GM19455 (cell line): Measurements from ENCODE around the gene NOTO.

ENCODE experiments used
- ATAC-seq: cut with Tn5 transposase; IDR thresholded peaks from one replicate; pipeline ENCODE4 v1.9.1; 2021; ENCODE audit not compliant: unreplicated experiment

NOTO gene

DNA sequence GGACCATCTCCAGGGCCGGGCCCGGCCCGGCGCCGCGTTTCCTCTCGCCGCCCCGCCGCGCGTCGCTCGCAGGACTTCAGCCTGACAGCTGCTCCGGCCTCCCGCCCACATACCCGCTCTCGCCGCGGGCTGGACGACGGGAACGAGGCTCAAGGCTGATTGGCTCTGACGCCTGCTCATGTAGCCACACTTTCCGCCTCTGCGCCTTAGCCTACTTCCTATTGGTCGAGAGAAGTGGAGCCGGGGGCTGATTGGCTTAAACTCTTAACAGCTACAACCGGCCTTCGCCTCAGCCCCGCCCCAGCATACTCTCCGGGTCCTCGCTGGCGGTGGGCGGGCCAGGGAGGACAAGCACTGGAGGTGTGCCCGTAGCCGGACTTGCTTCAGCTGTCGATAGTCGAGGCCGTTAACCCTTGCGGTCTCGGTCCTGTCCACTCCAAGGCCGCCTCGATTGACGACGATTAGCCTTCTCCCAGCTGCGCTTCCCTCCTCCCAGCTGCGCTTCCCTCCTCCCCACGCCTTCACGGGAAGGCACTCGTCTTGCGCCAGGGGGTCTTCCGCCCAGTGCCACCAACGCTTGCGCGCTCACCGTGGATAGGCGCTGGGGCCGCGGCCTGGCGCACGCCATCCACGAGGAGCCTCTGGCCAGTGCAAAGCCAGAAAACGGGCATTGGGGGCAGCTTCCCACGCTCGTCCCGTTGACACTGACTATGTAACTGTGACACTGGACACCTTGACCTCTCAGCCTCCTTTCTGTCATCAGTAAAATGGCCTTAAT, 31.0 kb downstream of the NOTO start, which contains the start of gene PRADC1:
PRADC1 (minus strand) TSS at position 86 of the 778 bp plus-strand sequence; CDS start at position 7, 79 bp downstream.
- peak; percentile 86 for ATAC-seq

- peak; percentile 67 for ATAC-seq
Observed at GRCh38 chr2:73233932-73234832, 31.8 kb downstream of the NOTO start, which contains the start of gene CCT7. TSS of gene CCT7 (plus strand) at chr2:73234308. CDS start at chr2:73234379, 71 bp downstream.

DNA sequence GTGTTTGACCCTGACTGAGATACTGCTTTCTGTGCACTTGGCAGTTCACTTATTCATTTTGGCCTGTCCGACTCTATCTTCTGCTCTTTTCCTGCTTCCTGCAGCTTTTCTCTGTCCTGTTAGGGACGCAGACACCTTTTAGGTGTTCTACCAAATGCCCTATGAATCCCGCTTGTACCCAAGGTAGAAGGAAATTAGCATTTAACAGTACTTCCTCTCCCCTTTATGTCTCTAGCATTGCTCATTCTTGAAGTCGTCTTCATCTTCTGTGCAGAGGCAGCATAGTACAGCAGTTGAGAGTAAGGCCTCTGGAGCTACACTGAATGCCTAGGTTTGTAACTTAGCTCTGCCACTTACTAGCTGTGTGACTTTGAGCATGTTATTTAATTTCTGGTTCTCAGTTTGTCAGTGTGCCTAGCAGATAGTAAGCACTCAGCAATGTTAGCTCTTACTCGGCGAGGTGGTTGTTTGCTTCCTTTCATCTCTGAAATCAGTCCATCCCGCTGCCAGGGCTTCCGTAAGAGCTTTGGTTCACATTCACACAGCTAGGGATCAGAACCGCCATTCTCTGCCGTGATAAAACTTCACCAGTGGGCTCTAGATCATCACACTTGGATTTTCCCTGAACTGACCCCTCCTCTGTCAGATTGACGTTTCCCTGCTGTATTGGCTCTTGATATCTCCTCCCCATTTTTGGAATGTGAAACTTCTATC, 33.1 kb downstream of the NOTO start:
- no peak for ATAC-seq

GRCh38 chr2:73237168-73237567, 34.8 kb downstream of the NOTO start:
- ATAC-seq = no peak

DNA sequence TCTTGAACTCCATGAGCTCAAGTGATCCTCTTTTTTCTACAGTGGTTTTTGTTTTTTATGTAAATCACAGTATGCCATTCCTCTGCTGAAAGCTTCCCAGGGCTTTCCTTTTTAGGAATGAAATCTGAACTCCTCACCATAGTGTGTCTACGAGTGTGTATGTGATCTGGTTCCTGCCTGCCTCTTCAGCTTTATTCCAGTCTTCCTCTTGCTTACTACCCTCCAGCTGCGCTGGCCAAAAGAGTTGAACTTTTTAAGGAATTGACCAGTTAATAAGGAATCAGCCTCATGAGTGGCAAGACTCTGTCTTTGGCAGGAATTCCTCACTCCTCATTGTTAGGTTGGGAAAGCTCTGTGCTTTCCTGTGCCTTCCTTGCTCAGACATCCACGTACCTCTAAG, 35.8 kb downstream of the NOTO start:
- ATAC-seq = no peak

GRCh38 chr2:73238976-73239375, 36.6 kb downstream of the NOTO start:
- no peak for ATAC-seq

GRCh38 chr2:73239776-73240175, 37.4 kb downstream of the NOTO start:
- ATAC-seq = no peak

DNA sequence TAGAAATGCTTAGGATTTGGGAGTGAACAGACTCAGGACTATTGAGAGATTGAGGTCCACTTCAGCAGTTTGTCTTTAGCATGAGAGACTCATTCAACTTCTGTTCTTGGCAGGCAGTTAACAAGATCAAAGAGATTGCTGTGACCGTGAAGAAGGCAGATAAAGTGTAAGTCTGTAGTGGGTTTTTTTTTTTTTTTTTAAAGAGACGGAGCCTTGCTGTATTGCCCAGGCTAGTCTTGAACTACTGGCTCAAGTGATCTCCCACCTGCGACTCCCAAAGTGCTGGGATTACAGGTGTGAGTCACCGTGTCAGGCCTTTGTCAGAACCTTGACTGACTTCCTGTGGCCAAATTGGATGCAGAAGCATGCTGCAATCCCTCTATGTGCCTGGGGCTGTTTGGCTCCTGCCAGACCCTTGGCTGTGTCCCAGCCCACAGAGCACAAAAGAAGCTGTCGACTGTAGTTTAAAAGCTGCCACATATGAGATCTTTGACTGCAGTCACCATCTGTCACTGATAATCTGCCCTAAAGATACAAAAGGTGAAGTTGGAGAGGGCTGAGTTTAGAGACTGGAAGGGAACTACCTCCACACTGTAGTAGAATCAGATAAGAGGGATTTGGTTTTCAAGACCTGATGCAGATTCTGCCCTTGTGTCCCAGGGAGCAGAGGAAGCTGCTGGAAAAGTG, 41.7 kb downstream of the NOTO start:
- no peak for ATAC-seq

DNA sequence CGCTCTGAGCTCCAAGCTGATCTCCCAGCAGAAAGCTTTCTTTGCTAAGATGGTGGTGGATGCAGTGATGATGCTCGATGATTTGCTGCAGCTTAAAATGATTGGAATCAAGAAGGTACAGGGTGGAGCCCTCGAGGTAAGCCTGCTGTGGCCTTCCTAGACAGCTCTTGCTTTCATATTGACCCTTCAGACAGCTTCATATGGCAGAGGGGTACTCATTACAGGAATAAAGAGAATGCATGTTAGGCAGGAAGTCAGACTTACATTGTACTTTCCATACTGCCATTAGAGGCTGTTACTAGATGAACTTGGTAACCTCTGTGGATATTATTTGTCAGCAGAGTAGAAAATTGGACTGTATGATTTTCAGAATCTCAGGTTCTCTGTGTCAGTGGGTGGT, 42.2 kb downstream of the NOTO start:
- ATAC-seq = no peak

GRCh38 chr2:73246850-73247249, 44.5 kb downstream of the NOTO start:
- no peak for ATAC-seq

DNA sequence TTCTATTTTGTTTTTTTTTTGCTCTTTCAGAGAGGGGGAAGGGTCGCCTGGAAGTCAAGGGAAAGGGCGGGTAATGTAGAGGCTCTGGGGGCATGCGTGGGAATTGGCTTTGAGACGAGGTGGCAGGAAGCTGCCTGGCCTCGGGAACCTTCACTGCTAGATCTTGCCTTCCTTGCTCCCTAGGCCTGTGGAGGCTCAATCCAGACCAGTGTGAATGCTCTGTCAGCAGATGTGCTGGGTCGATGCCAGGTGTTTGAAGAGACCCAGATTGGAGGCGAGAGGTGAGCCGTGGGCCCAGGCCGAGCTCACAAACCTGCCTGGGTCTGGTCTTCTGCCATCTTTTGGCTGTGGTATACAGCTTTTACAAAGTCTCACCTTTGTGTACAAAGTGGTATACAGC, 47.3 kb downstream of the NOTO start:
- no peak for ATAC-seq

- no peak for ATAC-seq
Observed at GRCh38 chr2:73250872-73251846, 48.8 kb downstream of the NOTO start.

GRCh38 chr2:73252238-73253027, 50.1 kb downstream of the NOTO start:
- no peak for ATAC-seq

- no peak for ATAC-seq
Observed at GRCh38 chr2:73253400-73253799, 51.0 kb downstream of the NOTO start.

DNA sequence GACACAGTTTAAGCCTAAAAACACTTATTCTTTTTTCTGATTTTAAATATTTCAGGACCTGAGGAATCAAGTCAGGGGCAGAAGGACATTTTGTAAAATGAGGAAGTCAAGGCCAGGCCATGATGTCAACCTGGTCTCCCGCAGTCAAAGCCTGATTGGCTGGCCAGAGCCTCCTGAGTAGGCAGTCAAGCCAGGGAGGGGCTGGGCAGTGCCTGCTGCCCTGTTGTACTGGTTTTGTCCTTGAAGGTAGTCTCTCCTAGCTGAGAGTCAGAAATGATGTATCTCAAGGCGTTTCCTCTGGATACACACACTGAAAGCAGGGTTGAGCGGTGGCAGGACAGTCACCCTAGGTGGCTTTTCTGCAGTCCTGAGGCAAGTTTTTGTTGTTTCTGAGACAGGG, 51.5 kb downstream of the NOTO start:
- no peak for ATAC-seq

DNA sequence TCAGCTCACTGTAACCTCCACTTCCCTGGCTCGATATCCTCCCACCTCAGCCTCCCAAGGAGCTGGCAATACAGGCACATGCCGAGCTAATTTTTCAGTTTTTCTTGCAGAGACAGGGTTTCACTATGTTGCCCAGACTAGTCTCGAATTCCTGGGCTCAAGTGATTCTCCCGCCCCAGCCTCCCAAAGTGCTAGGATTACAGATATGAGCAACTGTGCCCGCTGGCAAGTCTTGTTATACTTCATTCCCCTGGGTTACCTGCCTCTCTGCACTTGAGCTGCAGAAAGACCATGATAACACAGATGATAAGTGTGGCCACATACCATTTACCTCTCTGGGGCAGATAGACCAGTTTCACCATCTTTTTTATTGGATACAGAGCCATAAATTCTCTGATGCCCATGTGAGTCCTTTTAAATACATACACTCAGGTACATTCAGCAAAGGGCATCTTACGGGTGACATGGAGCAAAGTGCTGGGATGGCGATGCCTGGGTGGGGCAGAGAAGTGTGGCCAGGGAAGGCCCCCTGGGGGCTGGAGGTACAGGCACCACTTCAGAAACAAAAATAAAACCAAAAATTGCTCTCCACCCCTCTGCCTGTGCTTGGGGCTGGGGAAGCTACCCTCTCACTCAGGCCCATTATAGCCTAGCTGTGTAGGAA, 52.1 kb downstream of the NOTO start:
- no peak for ATAC-seq

DNA sequence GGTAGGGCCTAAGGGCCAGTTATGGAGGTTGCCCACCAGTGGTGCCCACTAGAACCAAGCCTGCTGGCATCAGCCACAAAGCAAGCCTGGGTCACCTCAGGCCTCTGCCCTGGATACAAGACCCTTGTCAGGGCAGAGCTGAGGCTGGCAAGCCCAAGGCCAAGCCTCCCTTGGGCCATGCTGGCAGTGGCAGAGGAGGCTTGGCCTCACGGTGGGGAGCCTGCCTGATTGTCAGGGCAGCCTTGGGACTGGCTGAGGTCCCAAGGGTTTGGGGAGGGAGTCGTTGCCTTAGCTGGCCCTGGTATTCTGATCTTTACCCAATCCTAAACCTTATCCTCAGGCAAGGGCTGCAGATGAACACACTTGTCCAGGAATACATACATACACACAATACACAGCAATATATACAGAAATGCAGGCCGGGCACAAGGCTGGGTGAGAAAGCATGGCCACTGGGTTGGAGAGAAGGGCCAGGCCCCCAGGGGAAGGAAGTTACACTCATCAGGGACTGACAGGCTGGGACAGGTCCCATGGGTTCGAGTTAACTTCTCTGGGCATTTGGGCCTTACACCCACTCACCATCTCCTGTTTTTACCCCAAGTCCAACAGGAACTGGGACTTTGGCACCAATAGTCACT, 52.8 kb downstream of the NOTO start:
- ATAC-seq = no peak
